Ovary (tissue), 9 donors: ENCODE measurements around the gene PHF21A. TPM values are rescaled to one million over a fixed set of nuclear protein-coding genes. Genes with fewer than 3 reads are reported as not detected.

Experiments
- DNase-seq, 5 donors: peaks; one replicate each; pipeline ENCODE4 v3.0.0-alpha.2; 2019 to 2020
- H3K27ac ChIP-seq, 2 donors: fragments of 200-600 bp; one replicate each; pipeline versions ENCODE4 v1.5.1 to v1.8.0; 2019 to 2022
- H3K27me3 ChIP-seq: fragments of 200-600 bp; one replicate; pipeline ENCODE4 v1.8.0; 2022
- H3K36me3 ChIP-seq: fragments of 200-600 bp; sonication (generic); one replicate; pipeline ENCODE4 v1.5.1; 2019
- H3K4me1 ChIP-seq: one replicate; pipeline ENCODE4 v1.8.1; 2013; ENCODE audit warnings: mild to moderate bottlenecking, moderate library complexity; ENCODE audit not compliant: insufficient read depth
- H3K4me3 ChIP-seq: fragments of 200-600 bp; sonication (generic); one replicate; pipeline ENCODE4 v1.5.1; 2017
- H3K9me3 ChIP-seq, 2 donors: fragments of 200-600 bp in 1 of 2; sonication (generic) in 1 of 2; one replicate each; pipeline versions ENCODE4 v1.5.1 to v1.8.1; 2013 to 2019; ENCODE audit warnings: mild to moderate bottlenecking in 1 of 2, moderate library complexity in 1 of 2
- EP300 ChIP-seq: sonication (generic); formaldehyde crosslinking; IDR thresholded peaks from one replicate; pipeline ENCODE4 v1.6.1; 2017; ENCODE audit warnings: antibody characterized with exemption
- POLR2A ChIP-seq: fragments of 450-650 bp; IDR thresholded peaks from one replicate; pipeline ENCODE4 v1.6.1; 2017; ENCODE audit warnings: antibody characterized with exemption, mild to moderate bottlenecking, moderate library complexity
- WGBS, 3 donors: extraction: QIAGEN DNeasy Blood & Tissue Kit in 1 of 3; methylation state at CpG; one replicate each; pipeline versions ENCODE4 v1.1.5 to v1.1.7; 2013 to 2017; 5-methylcytosine and 5-hydroxymethylcytosine counted together
- intact Hi-C, 4 donors: fragments of 100-400 bp; cut with DNase I; formaldehyde crosslinking; loops; one replicate each; pipeline versions ENCODE4 v1.11.0 to v1.15.1; 2022 to 2023
- polyA plus RNA-seq, 2 donors: library from polyadenylated mRNA; stranded (reverse); fragments of 200-250 nt in 1 of 2; fragments of 350-450 nt in 1 of 2; fragmentation: Illumina TruSeq in 1 of 2; extraction: RNeasy Lipid Tissue Mini Kit (QIAGEN cat#74804) in 1 of 2; gene quantifications; one replicate each; pipeline ENCODE4 v1.2.3, GENCODE V29; 2013 to 2014
- total RNA-seq, 7 donors: library from RNA; depleted of rRNA in 2 of 7; stranded (reverse); fragments of >200 nt in 2 of 7; fragmentation: NEBNext Ultra II Directional in 3 of 7; extraction: Animal tissue kit (Norgen Biotek cat#: 25700) in 3 of 7; gene quantifications; one replicate each; pipeline versions ENCODE4 v1.1.0 to v1.2.4, GENCODE V29; 2016 to 2023
- TF ChIP-seq, protein P1 (sequence below), 3 donors: fragments of 450-650 bp in 2 of 3; fragments of 200-600 bp in 1 of 3; IDR thresholded peaks; one replicate each; pipeline versions ENCODE4 v1.5.1 to v1.8.0; 2016 to 2022; ENCODE audit warnings: antibody characterized with exemption in 3 of 3, mild to moderate bottlenecking in 1 of 3
- donor health status: DM: no; HTN: no; CAD: no; lungs with moderate emphysema.
- donor health status: DM: no; HTN: no; CAD: no.
- donor health status: Bipolar disorder and iron deficiency.
- donor health status: DM: yes; HTN: yes; CAD: no.
- donor health status: DM: no; HTN: no; CAD: no.
- donor health status: DM: yes; HTN: yes; CAD: no.

The PHF21A gene
- total and polyA plus RNA-seq, 9 donors = 20.6 to 76.0 (median 58.2) TPM

DNA sequence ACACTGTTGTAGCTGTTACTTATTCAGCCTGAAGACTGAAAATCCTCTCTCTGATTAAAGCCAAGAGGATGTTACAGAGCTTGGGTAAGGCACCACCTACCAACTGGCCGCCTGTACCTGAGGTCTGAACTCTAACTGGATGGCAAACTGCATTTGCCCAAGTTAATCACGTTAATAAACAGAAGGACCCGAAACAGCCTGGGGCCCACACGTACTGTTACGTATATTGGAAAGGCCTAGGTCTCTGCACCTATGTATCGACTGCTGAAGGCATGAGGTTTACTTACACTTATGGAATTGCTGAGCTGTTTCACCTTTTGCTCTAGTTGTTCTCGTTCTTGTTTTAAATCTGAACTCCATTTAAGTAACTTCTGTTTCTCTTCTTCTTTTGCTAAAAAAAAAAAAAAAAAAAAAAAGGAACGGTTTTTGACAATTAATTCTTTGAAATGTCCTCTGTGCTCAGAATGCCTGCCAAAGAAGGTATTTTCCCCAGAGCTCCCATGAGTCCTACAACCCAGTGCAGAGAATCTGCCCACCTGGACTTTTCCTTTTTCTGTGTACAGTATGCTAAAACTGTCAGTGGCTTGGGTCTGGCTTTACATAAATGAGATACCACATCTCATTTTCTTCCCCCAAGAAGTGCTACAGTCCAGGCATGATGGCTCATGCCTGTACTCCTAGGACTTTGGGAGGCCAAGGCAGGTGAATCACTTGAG lies 185.7 kb downstream of the PHF21A start:
- Histone ChIP-seq H3K9me3 (no peaks in the 10 kb centered on the region), H3K27me3 (no peaks in the 10 kb centered on the region), H3K27ac (no peak overlapping the region), H3K4me3 (no peak overlapping the region), H3K36me3 (no peaks in the 10 kb centered on the region), H3K4me1 (no peaks in the 10 kb centered on the region)
- WGBS, 3 donors = 86 to 91% (median 88%) methylated on average over 8 of the region's 8 CpGs
- TF ChIP-seq POLR2A = no peak
- TF ChIP-seq, protein P1, sequence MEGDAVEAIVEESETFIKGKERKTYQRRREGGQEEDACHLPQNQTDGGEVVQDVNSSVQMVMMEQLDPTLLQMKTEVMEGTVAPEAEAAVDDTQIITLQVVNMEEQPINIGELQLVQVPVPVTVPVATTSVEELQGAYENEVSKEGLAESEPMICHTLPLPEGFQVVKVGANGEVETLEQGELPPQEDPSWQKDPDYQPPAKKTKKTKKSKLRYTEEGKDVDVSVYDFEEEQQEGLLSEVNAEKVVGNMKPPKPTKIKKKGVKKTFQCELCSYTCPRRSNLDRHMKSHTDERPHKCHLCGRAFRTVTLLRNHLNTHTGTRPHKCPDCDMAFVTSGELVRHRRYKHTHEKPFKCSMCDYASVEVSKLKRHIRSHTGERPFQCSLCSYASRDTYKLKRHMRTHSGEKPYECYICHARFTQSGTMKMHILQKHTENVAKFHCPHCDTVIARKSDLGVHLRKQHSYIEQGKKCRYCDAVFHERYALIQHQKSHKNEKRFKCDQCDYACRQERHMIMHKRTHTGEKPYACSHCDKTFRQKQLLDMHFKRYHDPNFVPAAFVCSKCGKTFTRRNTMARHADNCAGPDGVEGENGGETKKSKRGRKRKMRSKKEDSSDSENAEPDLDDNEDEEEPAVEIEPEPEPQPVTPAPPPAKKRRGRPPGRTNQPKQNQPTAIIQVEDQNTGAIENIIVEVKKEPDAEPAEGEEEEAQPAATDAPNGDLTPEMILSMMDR (IDR thresholded peaks at IDR 0.05) = no peak
- TF ChIP-seq EP300 = no peak
- no peak for DNase-seq
- intact Hi-C loops = no loop called here

DNA sequence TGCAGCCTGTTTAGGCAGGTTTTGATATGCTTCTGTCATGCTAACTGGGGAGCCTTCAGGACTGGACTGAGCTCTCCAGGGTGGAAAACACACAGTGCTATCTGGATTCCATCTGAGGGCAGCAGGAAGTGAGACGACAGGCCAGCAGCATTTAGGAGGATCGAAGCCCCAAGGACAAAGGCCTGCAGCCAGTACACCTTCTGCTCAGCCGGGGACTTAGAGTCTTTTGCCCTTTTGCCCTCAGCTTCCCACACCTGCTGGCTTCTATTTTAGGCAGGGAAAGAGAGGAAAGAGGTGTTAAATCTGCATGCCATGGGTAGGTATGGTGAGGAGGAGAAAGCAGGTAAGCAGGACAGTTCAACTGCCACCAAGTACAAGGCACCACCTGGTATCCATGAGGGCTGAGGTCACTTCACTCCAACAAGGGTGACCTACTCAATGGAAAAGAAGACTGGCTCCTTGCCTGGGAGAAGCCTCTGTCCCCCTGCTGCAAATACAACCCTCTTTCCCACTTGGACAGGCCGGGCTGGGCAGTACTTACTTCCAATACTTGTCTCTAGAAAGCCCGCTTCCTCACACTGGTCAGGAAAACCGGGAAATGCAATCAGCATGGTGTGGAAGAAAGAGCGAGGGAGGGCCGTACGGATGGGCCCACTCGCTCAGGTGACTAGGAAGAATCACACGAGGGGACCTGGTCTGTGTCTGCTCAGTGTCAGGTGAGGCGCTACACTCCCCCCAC lies 186.5 kb downstream of the PHF21A start:
- H3K27me3 ChIP-seq = no peaks in the 10 kb centered on the region
- no peak overlapping the region for H3K27ac ChIP-seq
- no peaks in the 10 kb centered on the region for H3K4me1 ChIP-seq
- no peaks in the 10 kb centered on the region for H3K9me3 ChIP-seq
- no peak for TF ChIP-seq EP300
- TF ChIP-seq, protein P1 (IDR thresholded peaks at IDR 0.05) = no peak
- DNase-seq = no peak
- no peak overlapping the region for H3K4me3 ChIP-seq
- no peaks in the 10 kb centered on the region for H3K36me3 ChIP-seq
- intact Hi-C loops = no loop called here
- 72 to 79% (median 74%) methylated on average over 12 of the region's 12 CpGs for WGBS, 3 donors

DNA sequence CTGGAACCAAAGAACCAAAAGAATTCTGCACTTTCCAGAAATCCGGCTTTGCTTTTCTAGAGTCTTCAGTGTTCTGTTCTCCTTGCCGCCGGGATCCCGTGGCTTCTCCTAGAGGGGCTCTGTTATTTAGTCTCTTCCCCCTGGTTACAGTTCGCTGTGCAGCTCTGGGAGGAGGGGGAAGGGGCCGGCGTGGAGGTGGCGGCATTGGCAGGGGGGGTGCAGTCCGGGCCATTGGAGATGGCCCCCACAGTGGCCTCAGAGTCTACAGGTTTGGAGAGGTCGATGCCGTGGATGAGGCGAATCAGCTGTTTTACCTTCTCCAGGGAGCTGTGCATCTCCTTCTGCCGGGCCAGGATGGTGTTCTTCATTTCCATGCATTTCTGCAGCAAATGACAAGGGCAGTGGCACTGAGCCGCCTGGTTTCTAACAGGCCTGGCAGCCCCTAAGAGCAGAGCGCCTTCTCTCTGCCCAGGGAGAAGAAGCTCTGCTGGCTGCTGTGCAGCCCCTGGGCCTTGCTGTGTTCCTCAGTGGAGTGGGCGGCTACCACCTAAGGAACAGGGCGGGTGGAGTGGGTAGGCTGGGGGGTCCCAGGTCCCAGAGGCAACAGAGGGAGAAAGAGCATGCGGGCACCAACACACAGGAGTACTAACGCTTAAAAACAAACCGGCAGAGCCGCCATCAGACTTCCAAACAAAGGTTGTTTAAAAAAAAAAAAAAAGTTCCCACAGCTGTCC lies 187.2 kb downstream of the PHF21A start:
- WGBS, 3 donors = 82 to 88% (median 83%) methylated on average over 21 of the region's 21 CpGs
- intact Hi-C loops = no loop called here
- Histone ChIP-seq H3K4me1 (no peaks in the 10 kb centered on the region), H3K36me3 (no peaks in the 10 kb centered on the region), H3K9me3 (no peaks in the 10 kb centered on the region), H3K27me3 (no peaks in the 10 kb centered on the region), H3K27ac (no peak overlapping the region), H3K4me3 (no peak overlapping the region)
- TF ChIP-seq, protein P1 (IDR thresholded peaks at IDR 0.05) = no peak
- no peak for TF ChIP-seq EP300
- TF ChIP-seq POLR2A = no peak
- DNase-seq = no peak

DNA sequence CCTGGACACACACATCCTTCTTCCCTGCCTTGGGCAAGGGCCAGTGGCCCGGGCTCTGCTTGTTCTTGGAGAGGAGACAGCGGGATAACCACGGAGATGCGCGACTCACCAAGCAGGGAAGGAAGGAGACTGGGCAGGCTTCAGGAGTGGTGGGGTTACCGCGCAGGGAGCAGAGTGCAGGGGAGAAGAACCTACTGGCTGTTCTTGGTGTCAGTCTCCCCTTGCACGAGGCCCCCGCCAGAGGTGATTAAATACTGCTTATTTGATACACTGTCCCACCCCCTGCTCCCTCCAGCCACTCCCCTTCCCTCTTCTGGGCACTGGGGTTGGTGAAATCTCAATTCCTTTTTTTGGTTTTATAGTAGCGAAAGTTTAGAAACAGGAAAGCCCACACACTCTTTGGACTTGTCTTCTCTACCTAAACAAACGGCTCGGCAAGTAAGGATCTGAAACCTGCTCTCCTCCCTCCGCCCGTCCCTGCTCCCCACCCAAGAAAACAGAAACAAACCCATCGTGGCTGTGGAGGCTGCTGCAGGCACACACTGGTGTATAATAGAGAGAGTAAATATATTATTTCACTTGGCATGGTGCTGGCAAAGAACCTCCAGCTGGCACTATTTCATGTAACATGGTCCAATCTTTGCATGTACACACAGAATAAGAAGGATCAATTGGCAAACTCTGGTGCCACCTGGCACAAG lies 188.0 kb downstream of the PHF21A start:
- intact Hi-C loops = no loop called here
- Histone ChIP-seq H3K4me1 (peaks cover 2% of the 10 kb centered on the region), H3K36me3 (no peaks in the 10 kb centered on the region), H3K9me3 (no peaks in the 10 kb centered on the region), H3K27me3 (no peaks in the 10 kb centered on the region), H3K27ac (no peak overlapping the region), H3K4me3 (no peak overlapping the region)
- WGBS, 3 donors = 64 to 66% (median 66%) methylated on average over 15 of the region's 15 CpGs
- peak in 3 of 5 donors; percentile 19 to 50 (median 30) for DNase-seq
- TF ChIP-seq, protein P1 (IDR thresholded peaks at IDR 0.05) = no peak
